HG03280 (cell line): Measurements from ENCODE around the gene KIAA0319L.
"Not testable (repeated sequence)": the region's sequence is repeated elsewhere in the genome, so short reads cannot be mapped to it uniquely, and the experiment has no call there.

Source experiments
- ATAC-seq: cut with Tn5 transposase; IDR thresholded peaks from one replicate; pipeline ENCODE4 v1.9.1; 2021; ENCODE audit warnings: mild to moderate bottlenecking, moderate library complexity; ENCODE audit not compliant: unreplicated experiment

KIAA0319L gene

DNA sequence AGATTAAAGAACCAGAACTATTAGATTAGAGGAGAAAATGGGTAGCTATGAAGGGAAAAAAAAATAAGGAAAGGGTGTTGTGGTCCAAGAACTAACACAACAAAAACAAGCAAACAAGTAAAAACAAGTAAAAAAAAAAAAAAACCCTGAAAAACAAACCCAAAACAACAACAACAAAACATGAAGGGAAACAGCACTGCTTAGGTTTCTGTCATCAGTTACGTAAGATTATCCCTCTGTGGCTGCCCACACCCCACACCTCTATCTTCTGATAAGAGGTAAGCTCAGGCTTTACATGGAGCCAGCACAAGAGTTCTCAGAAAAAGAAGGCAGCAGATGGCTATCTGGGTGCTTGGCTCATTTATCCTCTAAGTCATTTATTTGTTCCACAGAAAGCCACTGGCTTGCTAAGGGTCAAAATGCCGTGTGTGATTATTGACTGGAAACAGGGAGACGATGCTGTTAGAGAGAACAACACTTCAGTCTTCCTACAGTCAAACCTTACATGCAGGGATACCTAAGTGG is 57.5 kb downstream of the KIAA0319L start:
- no peak for ATAC-seq

DNA sequence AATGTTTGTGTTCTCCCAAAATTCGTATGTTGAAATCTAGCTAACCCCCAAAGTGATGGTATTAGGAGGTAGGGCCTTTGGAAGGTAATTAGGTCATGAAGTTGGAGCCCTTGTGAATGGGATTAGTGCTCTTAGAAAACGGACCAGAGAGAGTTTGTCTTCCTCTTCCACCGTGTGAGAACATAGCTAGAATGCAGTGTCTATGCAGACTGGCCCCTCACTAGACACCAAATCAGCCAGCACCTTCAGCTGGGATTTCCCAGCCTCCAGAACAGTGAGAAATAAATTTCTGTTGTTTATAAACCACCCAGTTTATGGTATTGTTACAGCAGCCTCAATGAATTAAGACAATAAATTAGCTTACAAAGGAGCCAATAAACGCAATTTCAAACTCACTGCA is 58.0 kb downstream of the KIAA0319L start:
- ATAC-seq: no peak

DNA sequence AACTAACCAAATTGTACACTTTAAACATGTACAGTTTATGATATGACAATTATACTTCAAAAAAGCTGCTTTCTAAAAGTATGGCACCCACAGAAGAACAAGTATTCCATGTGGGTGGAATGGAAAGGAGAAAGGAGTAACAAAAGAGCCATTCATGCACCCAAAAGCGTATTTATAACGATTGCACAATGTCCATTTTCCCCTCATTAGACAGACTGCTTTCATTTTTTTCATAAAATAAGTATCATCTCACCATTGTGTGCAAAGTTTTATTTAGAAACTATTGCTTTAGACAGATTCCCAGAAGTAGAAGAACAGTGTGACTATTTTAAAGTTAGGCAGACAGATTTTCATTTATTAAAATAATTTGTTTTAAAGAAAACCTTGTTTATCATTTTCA is 59.6 kb downstream of the KIAA0319L start:
- ATAC-seq: no peak

DNA sequence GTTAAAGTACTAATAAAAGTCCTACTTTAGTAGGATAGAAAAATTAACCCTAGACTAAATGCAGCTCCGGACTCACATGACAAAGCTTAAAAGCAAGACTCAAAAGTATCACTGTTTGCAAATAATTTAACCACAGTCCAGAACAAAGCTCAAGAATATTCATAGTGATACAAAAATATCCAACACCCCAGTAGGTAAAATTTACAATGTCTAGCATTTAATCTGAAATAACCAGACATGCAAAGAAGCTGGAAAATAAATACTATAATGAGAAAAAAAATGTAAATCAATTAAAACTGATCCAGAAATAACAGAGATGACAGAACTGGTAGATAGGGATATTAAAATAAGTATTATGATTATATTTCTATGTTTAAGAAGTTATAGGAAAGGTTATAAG is 67.0 kb downstream of the KIAA0319L start:
- no peak for ATAC-seq

DNA sequence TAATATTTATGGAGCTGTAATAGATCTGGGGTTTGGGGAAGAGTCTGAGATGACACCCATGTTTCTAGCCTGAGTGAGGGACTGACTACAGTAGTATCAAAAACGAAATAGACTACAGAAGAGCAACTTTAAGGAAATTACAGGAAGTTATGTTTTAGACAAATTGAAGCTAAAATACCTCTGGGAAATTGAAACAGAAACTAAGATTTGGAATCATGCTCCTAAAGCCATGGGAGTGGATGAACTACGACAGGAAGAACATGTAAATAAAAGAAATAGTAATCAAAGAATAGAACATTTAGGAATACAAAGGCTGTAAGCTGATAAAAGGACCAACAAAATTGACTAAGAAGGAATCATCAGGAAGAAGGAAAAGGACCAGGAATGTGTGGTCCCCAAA is 68.9 kb downstream of the KIAA0319L start:
- no peak for ATAC-seq

DNA sequence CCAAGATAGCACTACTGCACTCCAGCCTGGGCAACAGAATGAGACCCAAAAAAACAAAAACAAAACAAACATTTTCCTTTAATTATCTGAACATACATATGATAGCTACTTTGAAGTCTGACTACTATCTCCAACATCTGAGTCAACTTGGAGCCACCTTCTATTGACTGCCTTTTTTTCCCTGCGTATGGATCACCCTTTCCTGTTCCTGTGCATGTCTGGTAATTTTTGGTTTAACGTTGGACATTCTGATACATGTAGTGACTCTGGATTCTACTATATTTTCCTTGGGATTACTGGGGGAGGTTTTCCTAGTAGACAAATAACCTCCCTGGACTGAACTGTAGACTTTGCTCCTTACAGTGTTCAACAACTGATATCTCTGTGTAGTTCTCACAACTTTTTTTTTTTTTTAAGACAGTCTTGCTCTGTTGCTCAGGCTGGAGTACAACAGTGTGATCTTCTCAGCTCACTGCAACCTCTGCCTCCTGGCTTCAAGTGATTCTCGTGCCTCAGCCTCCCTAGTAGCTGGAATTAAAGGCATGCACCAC is 70.3 kb downstream of the KIAA0319L start:
- ATAC-seq: no peak

DNA sequence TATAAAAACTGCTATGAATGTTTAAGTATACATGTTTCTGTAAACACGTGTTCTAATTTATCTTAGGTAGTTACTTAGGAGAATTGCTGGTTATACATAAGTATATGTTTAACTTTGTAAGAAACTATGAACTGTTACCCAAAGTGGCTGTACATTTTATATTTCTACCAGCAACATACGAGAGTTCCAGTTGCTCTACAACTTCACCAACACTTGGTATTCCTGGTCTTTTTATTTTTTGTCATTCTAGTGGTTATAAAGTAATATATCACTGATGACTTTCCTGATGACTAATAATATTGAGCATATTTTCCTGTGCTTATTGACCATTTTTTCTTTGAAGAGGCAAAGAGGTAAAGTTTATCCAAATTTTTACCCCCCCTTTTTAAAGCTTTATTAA is 76.0 kb downstream of the KIAA0319L start:
- no peak for ATAC-seq

DNA sequence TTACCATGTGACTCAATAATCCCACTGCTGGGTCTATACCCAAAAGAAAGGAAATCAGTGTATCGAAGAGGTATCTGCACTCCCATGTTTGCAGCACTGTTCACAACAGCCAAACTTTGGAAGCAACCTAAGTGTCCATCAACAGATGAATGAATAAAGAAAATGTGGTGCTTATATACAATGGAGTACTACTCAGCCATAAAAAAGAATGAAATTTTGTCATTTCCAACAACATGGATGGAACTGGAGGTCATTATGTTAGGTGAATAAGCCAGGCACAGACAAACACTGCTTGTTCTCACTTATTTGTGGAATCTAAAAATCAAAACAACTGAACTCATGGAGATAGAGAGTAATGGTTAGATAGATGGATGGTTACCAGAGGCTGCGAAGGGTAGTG is 79.3 kb downstream of the KIAA0319L start:
- no peak for ATAC-seq

DNA sequence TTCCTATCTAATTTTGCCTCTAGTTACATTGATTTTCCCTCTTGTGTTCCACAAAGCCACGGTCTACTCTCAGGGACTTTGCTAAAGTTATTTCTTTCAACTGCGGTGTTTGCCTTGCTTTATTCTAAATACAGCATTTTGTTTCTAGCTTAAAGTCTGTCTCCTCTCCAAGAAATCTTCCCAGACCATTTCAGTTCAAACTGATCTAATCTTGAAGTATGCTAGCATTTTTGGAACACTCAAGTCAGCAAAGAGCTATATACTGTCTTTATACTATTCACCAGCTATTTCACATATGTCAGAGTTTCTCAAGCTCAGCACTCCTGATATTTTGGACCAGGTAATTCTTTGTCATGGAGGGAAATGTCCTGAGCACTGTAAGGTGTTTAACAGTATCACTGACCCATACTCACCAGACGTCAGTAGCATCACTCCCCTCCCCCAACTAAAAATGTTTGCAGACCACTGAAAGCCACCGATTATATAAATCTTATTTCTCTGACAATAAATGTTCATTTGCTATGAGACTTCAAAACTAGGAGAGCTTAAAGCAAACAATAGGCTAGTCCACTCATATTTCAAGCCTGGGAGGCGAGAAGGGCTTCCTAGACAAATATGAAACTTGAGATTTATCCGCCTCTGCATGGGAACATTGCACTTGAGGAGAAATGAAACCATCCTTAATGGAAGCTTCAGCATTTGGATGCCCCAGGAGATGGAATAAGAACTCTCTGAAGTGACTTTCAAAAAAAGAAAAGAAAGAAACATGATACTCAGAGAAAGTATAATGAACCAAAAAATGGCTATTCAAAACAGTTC is 81.1 kb downstream of the KIAA0319L start:
- no peak for ATAC-seq

DNA sequence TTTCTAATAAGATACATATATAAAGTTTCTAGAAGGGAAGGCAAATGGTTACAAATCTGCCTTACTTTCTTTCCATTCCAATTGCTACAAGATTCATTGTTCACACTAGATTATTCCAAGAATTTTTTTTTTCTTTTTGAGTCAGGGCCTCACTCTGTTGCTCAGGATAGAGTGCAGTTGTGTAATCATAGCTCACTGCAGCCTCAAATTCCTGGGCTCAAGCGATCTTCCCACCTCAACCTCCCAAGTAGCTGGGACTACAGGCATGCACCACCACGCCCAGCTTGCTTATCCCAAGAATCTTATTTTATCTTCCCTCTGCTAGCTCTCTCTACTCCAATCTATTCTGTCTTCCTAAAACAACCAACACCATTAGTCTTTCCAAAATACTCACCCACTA is 81.8 kb downstream of the KIAA0319L start:
- ATAC-seq: no peak

DNA sequence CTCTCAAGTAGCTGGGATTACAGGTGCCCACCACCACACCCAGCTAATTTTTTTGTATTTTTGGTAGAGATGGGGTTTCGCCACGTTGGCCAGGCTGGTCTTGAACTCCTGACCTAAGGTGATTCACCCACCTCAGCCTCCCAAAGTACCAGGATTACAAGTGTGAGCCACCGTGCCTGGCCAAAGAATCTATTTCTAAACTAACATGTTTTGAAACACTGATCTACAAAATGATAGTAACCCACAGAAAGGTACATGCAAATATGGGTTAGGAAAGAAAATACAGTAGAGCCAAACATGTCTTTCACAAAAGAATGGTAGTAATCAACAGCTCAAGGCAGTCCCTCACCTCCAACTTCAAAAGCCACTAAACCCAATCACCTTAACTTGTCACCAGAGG is 84.0 kb downstream of the KIAA0319L start:
- not testable (repeated sequence) for ATAC-seq

DNA sequence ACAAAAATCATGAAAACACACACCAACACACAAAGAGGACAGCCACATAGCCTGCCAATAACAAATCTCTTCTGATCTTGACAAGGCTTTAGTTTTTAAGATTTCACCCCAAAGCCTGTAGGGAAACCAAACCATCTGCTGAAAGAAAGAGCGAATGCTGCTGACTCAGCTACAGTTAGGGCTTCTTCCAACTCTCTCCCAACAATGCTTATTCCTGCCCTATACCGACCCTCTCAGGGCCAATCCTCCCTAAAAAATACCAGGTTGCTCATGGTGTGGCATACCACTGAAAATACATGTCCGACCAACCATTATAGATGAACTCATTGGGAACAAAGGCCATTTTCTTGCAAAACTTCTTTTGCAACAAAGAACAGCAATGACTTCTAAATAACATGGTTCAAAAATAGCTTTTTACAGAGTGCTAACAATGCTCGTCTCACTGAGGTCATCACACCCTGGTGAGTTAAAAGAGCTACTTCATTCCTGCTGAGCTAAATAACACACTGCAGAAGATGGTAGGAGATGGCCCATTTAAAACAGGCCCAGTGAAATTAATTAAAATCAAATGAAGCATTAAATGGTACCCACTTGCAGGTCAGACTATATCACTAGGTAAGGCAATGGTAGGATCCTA is 86.1 kb downstream of the KIAA0319L start:
- ATAC-seq: no peak

DNA sequence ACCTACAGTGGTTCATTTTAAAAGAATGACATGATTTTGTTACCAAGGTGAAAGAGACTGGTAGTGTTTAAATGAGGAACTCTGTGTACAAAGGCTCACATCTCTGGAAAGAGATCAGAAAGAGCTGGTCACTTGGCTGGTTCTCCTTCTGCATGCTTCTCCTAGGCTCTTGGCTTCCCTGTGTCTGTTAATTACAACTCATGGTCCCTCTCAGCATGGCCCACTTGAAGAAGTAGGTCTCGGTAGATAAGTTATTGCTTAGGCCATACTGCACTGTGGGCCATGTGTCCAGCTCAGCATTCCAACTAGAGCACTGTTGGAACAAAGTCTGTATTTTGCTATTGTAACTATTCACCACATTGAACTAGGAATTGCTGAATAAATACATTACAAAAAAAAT is 91.1 kb downstream of the KIAA0319L start:
- no peak for ATAC-seq

DNA sequence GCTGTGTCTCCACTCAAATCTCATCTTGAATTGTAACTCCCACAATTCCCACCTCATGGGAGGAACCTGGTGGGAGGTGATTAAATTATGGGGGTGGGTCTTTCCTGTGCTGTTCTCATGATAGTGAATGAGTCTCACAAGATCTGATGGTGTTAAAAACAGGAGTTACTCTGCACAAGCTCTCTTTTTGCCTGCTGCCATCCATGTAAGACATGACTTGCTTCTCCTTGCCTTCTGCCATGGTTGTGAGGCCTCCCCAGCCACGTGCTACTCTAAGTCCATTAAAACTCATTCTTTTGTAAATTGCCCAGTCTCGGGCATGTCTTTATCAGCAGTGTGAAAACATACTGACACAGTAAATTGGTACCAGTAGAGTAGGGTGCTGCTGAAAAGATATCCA is 93.5 kb downstream of the KIAA0319L start:
- ATAC-seq: not testable (repeated sequence)

DNA sequence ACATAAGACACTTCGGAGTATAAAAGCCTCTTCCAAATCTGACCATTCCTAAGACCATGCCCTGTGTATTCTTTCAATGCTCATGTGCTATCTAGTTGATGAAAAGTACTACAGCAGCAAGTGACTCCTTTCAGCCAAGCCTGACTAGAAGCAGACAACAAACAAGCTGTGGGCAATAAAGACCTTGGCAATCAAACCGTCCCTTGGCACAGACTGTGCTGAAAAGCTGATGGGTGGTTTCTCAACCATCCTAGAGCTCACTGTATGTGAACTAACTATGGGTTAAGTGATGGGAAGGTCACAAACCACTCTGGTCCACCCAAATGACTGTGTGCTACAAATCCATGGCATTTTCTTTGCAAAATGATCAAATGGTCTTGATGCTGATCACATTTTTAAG is 94.0 kb downstream of the KIAA0319L start:
- ATAC-seq: no peak

DNA sequence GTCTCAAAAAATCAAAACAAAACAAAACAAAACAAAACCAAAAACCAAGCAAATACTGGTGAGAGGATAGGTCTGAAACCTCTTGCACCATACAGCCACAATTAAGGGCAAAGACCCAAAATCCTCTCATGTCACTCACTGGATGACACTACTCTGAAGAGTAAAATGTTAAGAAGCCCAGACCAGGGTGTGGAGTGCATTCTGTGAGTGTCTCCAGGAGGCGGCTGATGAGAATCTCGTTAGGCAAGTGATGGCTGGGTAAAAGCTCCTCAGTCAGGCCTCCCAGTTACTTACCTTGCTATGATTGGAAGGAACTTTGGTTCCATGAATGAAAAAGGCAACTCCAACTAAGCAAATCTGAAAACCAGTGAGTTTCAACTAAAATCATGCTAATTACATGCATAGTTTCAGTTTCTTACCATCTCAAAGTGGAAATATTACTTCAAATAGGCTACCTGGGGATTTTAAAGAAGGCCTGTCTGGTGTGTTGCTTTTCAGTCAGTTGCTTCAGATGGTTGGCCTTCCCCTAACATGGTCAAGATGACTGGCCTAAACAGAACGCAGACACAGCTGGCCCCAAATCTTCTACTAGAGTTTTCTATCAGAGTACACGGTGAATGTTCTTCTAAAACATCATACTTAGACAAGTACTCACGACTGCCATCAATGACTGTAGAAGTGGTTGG is 95.1 kb downstream of the KIAA0319L start:
- peak; percentile 51 for ATAC-seq

DNA sequence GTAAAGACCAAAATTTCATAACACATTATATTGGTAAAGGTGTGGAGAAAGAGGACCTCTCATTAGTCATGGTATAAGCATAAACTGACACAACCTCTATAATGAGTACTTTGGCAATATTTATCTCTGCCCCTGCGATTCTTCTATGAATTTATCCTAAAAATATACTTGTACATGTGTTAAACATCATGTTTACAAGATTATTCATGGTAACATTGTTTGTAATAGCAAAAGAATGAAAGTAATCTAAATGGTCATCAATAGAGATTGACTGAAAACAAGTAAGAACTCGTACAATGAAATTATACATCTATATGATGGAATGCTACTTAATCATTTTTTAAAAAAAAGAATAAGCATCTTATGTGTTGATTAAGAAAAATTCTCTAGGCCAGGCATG is 96.4 kb downstream of the KIAA0319L start:
- ATAC-seq: no peak

DNA sequence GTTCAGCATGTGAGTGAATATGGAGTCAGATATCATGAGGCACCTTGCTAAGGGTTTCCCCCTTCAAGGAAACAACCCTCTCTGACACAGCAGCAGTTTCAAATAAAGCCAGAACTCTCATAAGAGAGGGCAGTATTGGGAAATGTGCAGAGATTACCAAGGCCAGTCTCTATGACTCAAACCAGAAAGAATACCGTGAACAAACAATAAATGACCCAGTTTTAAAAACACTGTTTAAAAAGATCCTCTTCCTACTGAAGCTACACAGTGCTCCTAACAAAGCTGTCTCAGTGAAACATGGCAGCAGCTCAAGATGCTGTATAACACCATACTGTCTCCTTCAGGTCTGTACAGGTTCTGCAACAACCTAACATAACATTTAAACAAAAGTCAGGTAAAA is 102.6 kb downstream of the KIAA0319L start:
- ATAC-seq: no peak

DNA sequence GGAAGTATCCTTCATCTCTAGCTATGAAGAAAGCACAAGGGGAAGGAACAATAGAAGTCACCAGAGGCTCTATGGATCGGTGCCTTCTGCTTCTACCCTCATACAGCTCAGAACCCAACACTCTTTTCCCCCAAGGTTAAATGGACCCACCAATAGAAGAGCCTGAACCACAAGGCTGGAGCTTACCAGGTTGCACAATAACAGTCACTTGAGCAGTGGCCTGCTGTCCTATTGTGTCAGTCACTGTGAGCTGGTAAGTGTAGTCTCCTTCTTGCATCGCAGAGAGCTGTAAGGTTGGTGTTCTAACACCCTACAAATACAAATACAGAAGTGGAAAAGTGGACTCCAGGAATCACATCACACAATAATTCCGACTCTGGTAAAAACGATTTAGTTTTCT is 103.0 kb downstream of the KIAA0319L start:
- no peak for ATAC-seq

DNA sequence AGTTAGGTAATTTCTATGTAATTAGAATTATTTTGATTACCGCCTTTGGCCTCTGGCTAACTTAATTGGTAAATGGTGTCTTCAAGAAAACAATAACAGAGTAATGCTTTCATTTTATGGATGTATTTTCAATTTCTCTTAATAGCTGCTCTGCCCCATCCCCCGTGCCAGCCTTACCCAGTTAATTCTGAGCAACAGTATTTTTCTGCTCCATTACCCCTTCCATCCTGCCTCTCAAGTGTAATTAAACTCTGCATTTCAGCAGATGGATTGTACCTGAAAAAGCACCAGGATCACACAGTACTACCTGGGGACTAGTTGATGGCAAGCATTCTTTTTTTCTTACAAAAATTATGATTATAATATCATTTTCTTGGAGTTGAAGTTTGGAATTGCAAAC is 104.2 kb downstream of the KIAA0319L start:
- no peak for ATAC-seq

DNA sequence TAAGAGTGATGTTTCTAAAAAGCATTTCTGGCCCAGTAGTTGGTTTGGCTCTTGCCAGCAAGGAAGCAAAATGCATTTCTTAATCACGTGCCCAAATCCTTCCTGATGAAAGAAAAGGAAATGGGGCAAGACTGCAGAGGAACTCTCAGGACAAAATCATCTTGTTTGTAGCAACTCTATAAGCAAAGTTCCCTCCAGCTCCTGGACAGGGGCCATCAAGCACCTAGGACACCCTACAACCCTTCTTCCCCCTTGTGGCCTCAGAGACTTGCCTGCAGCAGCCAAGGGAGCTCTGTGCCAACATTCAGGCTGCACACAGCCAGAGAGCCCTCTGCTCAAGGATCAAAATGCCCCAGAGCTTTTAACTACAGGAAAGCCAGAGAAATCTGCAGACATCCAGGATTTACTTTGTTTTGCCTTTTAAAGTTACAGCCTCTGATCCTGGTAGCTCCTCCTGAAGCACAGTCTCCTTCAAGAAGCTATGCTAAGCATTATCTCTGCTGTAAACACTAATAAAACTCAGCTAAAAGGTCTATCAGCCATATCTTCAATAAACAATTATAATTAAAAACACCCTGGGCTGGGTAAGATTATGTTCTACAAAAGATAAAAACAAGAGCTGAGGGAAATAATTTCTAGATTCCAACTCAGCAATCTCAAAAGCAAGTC is 105.0 kb downstream of the KIAA0319L start:
- ATAC-seq: no peak
